Stimulated activated CD4-positive, alpha-beta T cell treated with anti-CD3 and anti-CD28 coated beads, Interleukin-2, amount 100 ng/mL, for 24 hours (primary cell): ENCODE results near the gene CSAG1.
"Not testable (repeated sequence)": the region's sequence is repeated elsewhere in the genome, so short reads cannot be mapped to it uniquely, and the experiment has no call there.

ENCODE experiments used
- DNase-seq, 2 donors: peaks; one replicate each; pipeline ENCODE4 v3.0.0-alpha.2; 2020

CSAG1 gene

GRCh38 chrX:152697952-152698931, 35.3 kb downstream of the CSAG1 start, which contains the start of gene MAGEA3:
TSS of gene MAGEA3 (plus strand) at chrX:152698794. CDS start at chrX:152700833, 2,039 bp downstream.
- DNase-seq, result not testable (repeated sequence)

GRCh38 chrX:152681012-152681411, 52.5 kb downstream of the CSAG1 start:
- DNase-seq, result not testable (repeated sequence)
